ENCODE data around the gene STK38L.

STK38L gene

DNA sequence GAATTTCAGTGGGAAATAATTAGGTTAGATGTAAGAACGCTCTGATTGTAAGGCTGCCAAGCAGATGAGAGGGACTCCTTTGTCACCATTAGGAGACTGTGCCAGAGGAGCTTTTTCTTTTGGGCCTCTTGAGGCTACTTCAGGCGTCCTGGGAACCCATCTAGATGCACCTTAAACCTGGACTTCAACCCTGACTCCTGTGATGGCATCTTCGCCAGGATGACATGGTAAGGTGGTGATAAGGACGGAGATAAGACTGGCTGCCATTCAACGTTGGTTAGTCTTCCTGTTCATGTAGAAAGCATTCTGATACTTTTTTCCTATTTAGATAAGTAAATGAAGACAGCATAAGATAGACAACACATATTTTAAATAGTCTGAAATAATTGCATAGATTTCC is 36.3 kb downstream of the STK38L start:
- no peak for DNase-seq

DNA sequence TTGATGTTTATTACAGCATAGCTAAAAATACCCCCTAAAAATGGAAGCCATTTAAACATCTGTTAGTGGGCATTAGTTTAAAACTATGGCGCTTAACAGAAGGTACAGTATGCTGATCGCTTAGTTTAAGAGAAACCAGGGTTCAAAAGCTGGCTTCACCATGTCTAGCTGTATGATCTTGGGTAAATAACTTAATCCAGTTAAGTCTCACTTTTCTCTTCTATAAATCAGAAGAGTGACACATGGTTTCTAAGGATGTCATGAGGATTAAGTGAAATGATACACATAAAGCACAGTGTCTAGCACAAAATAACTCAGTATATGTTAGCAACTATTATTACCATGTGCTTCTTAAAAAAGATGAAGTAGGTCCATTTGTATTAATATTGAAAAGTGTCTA is 38.7 kb downstream of the STK38L start:
- DNase-seq = no peak

DNA sequence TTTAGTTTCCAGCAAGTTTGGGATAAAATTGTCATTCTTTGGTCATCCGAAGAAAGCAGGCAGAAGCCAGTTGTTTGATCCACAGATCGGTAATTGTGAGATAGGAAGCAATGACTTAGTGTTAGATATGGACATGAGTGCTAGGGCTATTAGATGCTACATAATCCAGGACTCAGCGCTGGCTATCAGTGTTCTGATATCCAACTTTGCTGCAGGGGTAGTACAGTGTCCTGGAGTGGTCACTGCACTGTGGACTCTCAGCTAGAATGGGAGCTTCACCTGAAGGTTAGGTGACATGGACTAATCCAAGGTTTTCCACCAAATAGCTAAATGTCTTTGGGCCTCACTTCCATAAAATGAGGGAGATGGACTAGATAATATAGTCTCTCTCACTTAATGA is 39.9 kb downstream of the STK38L start:
- DNase-seq = no peak

DNA sequence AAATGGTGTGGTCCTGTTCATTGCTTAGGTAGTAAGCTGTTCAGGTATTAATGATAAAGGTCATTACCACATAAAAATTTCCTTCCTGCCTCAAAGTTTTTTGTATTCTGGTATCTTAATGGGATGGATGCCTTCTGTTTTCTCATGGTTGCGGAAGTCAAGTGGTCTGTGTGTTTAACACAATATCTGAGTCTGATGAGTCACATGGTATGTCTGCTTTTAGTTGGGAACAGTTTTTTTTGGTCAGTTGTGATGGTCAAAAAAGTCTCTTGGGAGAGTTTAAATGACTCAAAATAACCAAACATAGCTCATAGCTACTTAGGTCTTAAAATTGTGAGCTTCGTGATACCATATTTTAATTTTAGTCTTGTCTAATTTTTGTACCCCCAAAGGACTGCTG is 40.7 kb downstream of the STK38L start:
- no peak for DNase-seq

DNA sequence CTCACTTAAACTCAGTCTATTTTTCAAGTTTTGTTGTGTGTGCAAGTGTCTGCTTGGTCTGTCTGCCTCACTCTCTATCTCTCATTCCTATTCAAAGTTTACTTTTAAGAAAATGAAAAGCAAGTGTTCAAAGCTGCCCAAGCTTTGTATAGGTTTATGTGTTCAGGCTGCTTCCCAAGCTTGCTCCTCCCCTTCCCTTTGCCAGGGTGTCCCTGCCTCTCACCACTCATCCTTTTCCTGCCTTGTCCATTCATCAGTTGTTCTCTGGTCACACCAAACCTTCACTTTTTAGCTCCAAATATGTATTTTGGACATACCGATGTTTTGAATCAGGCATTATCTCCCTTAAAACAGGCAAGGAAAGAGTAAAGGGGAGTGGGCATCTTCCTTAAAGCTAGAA is 41.3 kb downstream of the STK38L start:
- no peak for DNase-seq

DNA sequence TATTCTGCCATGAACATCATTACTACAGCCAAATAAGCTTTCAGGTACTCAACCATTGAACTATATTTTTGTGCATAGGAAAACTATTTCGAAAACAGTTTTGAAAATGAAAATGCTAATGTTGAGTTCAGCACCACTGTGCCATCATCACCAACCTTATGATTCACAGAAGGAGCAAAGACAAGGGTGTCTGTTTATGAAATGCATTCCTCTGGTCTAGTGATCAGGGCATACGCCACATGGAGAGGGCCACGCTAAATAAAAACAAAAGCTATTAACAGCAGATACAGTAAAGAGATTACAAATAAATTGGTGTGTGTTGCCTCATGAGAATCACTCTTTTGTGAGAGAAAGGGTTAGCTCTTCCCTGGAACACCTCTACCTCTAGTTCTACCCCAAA is 45.3 kb downstream of the STK38L start:
- DNase-seq = no peak

DNA sequence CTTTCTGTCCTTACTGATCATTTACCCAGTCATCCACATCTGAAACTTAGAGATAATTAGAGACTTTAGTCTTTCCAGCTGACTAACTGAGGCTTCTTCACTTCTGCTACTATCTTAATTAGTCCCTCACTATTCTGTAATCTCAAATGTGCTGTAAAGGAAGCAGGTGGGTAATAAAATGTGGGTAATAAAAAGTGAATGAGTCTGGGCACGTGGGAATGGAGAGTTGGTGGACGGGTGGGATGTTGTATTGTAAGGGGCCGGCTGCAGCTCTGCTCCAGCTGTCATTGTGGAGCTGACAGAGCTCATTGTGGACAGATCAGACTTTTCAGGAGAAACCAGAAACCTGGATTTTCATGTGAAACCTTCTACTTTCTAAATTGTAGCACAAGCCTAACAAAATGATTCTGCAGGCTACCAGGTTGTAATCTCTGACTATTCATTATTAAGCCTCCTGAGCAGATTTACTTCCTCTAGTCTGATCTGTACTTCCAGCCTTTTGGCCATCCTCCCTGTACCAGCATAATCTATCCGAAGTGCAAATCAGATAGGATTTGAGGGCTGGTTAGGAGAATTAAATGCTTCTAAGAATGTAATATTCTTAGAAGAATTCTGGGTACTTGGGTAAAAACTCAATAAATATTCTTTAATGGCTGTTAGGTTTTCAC is 46.5 kb downstream of the STK38L start:
- DNase-seq = peak; percentile 47

DNA sequence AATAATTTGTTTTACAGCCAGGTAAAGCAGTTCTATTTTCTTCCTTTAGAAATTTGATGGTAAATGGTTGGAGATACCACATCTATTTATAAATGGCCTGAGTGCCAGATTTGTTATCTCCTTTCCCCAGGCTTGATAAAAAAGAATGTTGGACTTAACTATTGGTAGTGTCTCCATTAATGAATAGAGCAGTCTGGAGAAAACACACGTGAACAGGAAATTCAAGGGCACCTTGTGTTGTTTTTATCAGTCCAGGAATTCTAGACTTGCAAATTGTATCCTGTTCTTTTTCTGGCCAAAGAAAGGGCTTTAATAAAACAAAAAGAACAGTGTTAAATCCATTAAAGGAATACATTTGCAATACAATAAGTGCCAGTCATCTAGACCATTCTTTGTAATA is 47.8 kb downstream of the STK38L start:
- no peak for DNase-seq

DNA sequence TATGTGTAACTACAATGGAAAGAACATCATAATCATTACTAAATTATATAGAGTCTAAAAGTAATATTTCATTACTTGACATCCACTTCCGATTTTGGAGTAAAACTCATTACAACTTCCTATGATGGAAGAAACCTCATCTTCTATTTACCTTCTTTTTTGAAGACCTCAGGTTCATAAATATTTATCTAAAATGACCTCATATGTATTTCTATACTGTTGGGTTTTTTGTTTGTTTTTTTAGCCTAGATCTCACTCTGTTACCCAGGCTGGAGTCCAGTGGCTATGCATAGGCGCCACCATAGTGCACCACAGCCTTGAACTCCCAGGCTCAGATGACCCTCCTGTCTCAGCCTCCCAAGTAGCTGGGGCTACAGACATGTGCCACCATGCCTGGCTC is 48.6 kb downstream of the STK38L start:
- no peak for DNase-seq

DNA sequence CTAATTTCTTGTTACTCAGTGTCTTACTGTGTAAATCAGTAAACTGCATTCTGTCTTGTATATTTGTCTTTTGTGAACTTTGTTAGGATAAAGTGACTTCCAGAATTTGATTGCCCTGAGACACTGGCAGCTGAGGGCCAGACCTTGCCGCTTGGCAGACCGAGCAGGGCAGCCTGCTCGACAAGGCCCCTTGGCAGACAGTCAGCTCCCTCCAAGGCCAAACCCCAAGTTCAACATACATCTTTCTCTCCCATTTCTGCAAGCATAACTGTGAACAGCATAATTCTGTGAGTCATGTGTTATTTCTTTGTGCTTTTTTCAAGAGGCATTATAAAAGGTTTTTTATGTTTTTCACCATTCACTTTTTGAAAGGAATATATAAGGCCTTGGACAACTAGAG is 49.4 kb downstream of the STK38L start:
- DNase-seq = no peak

DNA sequence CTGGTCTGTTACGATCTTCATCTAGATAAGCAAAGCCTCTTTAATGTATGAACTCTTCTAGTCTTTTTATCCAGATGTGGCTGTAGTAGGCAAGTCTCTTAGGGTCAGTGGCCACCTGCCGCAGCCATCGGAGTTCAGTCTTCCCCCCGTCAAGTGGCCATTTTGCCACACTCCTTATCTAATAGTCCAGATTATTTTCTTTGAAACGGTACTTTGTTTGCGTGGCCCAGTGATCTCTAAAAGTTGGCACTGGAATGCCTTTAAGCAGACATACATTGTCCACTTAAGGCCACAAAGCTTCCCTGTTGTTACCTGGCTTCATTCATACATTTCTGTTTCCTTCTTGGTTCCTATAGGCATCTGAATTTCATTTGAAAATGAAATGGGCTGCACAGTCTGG is 52.6 kb downstream of the STK38L start:
- DNase-seq = no peak

DNA sequence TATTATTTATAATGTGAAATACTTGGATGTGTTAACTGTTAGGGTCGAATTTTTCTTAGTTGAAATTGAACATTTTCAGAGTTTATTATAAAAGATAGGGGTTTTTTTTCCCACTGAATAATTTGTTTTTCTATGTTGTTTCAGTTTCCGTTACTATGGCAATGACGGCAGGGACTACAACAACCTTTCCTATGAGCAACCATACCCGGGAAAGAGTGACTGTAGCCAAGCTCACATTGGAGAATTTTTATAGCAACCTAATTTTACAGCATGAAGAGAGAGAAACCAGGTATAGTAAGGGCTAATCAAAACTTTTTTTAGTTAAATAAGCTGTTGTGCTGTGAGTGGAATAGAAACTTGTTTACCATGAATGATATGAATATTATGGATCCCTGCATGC is 53.5 kb downstream of the STK38L start:
- no peak for DNase-seq

DNA sequence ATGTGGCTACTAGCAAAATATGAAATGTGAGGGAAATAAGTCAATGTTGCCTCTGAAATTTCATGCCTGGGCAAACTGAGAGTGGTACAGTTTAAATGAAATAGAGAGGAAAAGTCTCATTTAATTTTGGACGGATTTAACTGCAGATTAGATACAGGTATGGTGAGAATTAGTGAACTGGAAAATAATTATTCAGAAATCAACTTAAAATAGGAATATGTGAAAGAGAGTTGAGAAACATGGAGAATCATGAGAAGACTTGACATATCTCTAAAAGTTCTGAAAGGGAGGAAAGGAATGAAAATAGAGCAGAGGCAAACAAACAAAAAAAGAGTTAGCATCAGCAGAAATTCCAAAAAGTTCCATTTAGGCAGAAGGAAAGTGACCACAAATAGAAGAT is 55.0 kb downstream of the STK38L start:
- no peak for DNase-seq

DNA sequence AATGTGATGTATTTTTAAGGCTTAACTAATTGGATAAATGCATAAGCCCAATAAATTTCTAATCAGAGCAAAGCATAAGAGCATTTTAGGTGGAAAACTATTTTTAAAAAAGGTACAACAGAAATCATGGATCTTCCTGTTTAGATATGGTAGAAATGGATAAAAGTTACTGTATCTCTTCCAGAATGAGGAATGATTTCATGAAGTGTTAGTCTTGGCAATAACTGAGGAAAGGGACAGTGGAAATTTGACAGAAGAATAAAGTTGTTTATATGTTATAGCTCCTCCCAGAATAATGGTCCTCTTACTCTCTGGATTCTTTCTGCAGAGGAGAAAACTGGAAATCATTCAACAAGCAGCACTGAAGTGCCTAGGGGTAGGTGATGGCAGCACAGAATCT is 56.1 kb downstream of the STK38L start:
- no peak for DNase-seq

DNA sequence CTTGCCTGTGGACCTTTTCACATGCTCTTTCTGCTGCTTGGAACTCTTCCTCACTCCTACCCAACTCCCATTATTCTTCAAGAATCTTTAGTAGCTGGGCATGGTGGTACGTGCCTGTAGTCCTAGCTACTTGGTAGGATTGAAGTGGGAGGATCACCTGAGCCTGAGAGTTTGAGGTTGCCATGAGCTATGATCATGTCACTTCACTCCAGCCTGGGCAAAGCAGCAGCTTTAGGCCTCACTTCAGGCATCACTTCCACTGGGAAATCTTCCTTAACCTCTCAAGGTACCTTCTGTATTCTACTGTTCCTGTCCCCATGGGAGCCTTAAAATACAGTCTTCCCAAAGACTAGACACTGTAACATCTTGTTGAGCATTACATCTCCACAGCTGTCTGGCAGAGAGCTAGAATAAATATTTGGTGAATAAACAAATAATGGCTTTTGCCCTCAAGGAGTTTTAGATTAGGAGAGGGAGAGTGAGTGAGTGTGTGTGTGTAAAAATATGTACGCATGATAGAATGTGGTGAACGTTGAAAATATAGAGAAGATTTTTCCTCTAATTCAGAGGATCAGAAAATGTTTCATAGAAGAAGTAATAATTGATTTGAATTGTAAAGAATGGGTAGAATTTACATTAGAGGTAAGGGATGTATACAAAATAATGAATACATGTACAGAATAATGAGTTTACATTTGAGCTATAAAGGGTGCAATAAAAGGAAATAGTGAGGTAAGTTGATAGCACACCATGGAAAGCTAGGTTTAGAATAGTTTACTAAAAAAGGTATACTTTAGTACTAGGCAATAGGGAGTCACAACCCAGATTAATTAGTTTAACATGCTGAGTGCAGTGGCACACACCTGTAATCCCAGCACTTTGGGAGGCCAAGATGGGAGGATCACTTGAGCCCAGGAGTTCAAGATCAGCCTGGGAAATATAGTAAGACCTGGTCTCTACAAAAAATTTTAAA is 59.3 kb downstream of the STK38L start:
- peak; percentile 75 for DNase-seq

DNA sequence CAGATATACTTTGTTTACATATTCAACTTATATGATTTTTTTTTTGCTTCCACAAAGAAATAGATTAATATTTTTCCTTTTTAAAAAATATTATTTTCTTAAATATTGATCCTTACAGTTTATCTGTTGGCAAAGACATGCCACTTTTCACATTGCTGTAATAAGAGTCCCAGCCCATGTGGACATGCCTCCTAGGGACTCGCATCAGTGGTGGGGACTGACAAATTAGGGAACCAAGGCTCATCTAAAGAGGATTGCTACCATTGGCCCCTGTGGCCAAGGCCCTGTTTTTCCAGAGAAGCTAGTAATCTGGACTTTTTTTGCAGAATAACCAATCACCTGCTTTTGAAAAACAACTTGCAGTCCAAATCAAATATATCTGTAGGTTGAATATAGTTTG is 60.8 kb downstream of the STK38L start:
- no peak for DNase-seq

DNA sequence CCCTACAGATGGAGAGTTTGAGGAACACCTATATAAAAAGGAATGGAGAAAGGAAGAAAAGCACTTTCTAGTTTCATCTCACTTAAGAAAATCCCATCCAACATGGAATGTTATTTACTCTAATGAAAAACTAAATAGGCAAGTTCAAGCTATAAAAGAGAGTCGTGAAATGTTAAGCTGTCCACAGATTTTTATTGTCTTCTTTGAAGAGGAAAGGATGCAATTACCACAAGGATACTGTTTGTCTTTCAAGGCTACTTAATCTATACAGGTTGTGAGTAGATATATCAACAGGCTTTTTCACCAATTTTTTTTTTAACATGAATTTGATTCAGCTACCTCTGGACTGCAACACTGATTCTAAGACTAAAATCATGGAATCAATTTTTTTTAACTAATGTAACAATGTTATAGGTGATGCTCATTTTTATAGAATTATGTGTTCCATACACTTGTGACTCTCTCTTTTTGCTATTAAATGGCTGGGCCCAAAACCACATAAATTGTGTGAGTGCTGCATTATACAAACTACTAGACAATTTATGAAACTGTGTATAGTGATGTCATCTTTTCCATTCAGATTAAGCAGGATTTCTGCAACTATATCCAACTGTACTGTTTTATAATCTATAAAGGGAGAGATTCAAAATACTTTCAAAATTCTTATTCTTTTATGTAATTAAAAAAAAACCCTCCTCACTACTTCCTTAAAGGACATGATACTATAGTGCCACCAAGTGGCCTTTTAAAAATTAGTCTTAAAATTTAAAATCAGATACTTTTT is 61.8 kb downstream of the STK38L start:
- DNase-seq = peak; percentile 6

DNA sequence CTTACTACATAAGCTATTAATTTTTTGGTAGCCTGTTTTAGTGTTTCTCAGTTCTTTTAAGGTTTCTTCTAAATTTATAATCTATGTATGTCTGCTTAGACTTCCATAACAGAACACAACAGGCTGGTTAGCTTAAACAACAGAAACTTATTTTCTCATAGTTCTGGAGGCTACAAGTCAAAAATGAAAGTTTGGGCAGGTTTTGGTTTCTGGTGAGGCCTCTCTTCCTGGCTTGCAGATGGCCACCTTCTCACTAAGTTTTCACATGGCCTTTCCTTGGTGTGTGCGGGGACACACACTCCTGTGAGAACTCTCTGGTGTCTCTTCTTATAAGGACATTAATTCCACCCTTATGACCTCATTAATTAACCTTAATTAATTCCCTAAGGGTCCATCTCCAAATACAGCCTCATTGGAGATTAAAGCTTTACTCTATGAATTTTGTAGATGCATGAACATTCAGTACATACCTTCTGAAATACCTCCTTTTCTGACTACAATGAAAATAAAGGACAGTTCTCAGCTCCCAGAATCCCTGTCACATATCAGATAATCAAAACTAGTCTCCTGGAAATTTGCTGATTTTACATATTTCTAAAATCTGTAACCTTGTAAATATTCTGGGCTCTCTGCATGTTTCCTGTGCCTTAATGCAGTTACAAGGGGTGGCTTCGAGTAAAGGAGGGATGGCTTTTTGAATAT is 65.4 kb downstream of the STK38L start:
- DNase-seq = no peak

DNA sequence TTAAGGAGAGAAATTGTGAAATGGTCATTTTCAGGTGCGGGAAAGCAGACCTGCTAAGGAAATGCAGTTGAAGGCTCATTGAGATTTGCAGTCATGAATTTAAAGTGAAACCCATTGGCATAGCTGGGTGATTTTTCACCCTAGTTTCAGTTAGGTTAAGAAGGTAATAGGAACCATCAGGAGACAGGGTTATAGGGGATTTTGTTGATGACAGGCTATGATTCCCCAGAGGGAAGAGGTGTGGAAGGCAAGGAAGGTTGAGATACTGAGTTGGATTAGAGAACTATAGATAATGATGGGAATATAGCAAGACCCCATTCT is 65.9 kb downstream of the STK38L start:
- no peak for DNase-seq

DNA sequence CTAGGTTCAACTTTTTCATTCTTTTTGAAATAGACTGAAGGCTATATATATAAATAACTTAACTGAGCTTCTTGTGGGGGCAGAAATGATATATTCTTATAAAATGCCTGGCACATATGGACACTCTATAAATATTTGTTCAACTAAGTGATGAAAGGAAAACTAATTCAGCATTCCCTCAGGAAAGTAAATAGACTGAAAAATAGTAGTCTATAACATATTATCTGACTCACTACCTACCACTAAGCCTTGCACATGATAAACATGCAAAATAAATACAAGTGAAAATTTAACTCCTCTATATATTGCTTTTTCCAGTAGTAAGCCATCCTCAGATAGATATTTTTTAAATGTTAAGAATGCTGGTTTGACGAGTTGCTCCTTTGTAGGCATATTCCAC is 72.9 kb downstream of the STK38L start:
- DNase-seq = no peak

DNA sequence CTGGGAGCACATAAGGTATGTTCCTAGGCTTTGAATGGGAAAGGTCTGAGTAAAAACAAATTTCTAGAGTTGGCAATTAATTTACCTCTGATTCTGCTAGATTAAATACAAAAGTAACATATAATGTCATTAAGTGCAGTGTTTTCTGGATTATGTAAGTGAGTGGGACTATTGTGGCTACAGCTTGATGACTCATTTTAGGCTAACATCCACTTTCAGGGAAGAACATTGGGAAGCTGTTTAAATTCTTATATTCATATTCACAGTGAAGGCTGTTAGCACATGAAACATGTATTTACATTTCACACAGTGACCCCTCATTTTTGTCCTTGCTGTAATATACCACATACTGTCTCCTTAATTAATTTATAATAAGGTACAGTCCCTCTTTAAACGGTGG is 75.3 kb downstream of the STK38L start:
- no peak for DNase-seq

DNA sequence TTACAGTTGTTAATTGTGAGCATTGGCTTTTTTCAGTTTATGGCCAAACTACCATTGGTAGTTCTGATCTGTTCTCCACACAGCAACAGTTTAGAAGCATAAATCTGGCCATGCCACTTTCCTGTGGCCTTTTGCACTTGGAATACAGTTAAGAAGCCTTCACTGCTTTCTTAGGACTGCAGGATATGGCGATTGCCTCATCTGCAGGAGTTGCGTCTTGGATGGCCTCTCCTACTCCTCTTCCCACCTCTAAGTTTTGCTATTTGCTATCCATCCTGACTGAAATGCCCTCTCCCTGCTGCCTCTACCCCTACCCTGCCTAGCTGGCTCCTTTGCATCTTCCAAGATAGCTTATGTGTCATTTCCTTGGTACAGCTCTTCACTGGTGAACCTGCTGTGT is 75.8 kb downstream of the STK38L start:
- DNase-seq = no peak

DNA sequence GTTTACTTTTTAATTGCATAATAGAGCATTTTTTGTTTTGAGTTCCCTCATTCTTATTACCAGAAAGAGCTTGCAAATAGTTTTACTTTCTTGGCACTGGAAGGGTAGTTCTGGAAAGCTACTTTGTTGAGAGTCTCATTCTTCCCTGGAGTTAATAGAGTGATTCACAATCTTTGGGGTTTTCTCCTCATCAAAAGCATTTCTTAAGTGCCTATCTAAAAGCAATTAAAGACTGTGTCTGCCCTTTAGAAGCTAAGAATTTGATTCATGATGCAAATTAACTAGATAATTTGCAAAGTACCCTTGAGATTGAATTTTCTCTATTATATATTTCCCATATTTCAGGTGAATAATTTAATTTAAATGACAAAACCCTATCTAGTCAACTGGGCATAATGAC is 80.4 kb downstream of the STK38L start:
- DNase-seq = no peak
